Skeletal muscle satellite cell (primary cell): Measurements from ENCODE around the gene ABHD12.

Experiments
- H3K27me3 ChIP-seq: 2 replicates; pipeline ENCODE4 v1.7.0; 2013; ENCODE audit warnings: low read length; ENCODE audit not compliant: control insufficient read depth, insufficient read depth
- H3K36me3 ChIP-seq: 2 replicates; pipeline ENCODE4 v1.7.0; 2013; ENCODE audit warnings: mild to moderate bottlenecking, control low read depth, low read length; ENCODE audit not compliant: insufficient read depth
- H3K4me1 ChIP-seq: 2 replicates; pipeline ENCODE4 v1.7.0; 2013; ENCODE audit warnings: low read length; ENCODE audit not compliant: control insufficient read depth, insufficient read depth
- H3K4me2 ChIP-seq: 2 replicates; pipeline ENCODE4 v1.7.0; 2013; ENCODE audit warnings: mild to moderate bottlenecking, low read length
- H3K4me3 ChIP-seq: 2 replicates; pipeline ENCODE4 v1.7.0; 2013; ENCODE audit warnings: low read length
- H3K9ac ChIP-seq: 2 replicates; pipeline ENCODE4 v1.7.0; 2013; ENCODE audit warnings: mild to moderate bottlenecking, low read depth, low read length, moderate library complexity
- H3K9me3 ChIP-seq: replicated peaks from 2 replicates; pipeline ENCODE4 v1.7.0; 2013; ENCODE audit warnings: mild to moderate bottlenecking, control low read depth, low read length

ABHD12 gene

DNA sequence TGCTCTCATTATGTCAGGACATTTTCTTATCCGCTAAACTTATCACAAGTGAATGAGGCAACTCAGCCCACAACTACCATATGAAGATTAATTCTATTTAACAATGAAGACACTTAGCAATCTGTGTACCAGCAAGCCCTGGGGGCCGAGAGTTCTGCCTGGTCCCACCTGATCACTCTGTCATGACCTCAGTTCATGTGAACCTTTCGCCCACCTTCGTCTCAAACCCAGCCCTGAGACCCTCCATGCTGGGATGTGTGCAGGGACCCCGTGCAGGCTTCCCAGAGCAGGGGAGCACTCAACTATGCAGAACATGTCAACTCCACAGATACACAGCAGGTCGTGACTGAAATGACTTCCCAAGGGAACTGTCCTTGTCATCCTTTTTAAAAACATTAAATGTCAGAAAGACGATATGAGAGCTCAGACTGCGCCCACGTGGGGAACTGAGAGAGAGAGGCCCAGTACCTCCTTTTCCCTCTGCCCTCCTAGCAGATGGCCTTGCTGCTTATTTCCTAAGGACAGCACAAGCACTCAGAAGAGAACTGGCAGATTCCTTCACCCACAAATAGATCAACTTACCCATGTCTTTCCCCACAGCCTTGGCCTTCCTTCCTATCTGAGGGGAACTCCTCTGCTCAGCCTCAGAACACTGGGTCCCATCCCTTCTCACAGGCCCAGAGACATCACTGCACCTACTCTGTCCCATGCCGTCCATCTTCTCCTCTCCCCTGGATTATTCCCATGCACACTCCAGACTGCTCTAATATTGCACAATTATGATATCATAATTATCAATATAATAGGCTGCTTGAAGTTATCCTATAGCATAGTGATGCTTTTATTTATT lies 11.5 kb downstream of the ABHD12 start:
- Histone ChIP-seq H3K4me3 (no peak overlapping the region), H3K9ac (no peak overlapping the region), H3K27me3 (no peaks in the 10 kb centered on the region), H3K4me1 (no peaks in the 10 kb centered on the region), H3K4me2 (no peak overlapping the region), H3K9me3 (no peaks in the 10 kb centered on the region), H3K36me3 (no peaks in the 10 kb centered on the region)

DNA sequence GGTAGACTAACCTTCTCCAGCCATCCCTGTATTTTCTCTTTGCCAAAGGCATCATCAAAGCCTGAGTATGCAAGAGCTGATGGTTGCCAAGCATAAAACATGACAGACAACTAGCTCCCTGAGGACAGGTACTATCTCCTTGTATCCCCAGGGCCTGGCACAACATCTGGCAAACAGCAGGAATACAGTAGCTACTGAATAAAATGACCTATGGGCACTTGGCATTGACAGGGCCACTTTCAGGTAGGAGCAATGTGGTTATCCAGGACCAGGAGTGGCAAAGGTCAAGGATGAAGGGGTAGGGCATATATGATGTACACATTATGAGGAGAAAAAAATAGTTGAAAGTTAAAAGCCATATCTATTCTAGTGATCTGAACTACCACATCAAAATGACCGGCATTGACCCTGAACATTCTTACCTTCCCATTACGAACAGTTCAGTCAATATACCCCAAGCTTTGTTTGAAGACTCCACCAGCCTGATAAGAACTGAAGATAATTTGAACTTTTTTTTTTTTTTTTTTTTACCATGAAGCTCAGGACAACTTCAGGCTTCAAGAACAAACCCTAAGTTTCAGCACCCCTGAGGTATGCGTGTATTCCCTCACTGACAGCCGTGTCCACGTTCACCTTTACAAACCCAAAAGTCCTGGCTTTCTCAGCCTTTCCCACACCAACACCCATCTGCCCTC lies 12.3 kb downstream of the ABHD12 start:
- Histone ChIP-seq H3K27me3 (no peaks in the 10 kb centered on the region), H3K4me1 (no peaks in the 10 kb centered on the region), H3K9me3 (no peaks in the 10 kb centered on the region), H3K4me3 (no peak overlapping the region), H3K4me2 (no peak overlapping the region), H3K9ac (no peak overlapping the region), H3K36me3 (no peaks in the 10 kb centered on the region)

DNA sequence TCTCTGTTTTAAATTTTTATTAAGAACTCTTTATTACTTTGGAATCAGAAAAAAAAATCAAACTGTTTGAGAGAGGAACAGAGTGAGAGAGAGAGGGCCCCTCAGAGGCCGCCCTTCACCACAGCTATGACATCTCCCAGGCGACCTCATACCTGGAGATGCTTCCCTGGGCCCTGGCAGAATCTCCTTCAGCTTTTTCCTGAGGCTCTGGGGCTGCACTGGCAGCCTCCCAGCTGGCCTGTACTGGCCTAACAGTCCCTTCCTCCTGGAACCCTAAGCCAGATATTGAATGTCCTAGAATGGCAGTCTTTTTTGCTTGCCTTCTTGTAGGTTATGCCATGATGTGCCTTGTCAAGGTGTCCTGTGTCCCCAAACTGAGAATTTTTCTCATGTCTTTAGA lies 13.7 kb downstream of the ABHD12 start:
- Histone ChIP-seq H3K4me3 (no peak overlapping the region), H3K4me1 (peaks cover 5% of the 10 kb centered on the region), H3K27me3 (no peaks in the 10 kb centered on the region), H3K9me3 (peaks cover 5% of the 10 kb centered on the region), H3K9ac (no peak overlapping the region), H3K4me2 (no peak overlapping the region), H3K36me3 (no peaks in the 10 kb centered on the region)

DNA sequence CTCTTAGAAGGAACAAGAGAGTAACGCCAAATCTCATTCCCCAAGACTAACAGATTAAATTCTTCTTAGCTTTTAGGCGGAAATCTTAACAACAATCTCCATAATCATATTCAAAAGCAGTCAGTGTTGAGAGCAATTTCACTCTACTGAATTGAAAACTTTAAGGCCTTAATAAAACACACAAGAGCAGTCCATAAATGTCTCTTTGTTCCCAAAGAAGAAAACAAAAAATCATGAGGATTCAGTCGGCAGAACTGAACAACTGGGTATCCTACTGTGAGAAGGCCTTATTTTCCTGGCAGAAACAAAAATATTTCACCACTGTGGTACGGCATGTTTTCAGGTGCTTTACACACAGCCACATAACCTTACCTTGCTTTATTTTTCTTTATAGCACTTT lies 14.4 kb downstream of the ABHD12 start:
- Histone ChIP-seq H3K27me3 (no peaks in the 10 kb centered on the region), H3K9me3 (peaks cover 10% of the 10 kb centered on the region), H3K9ac (no peak overlapping the region), H3K4me3 (no peak overlapping the region), H3K4me1 (peaks cover 5% of the 10 kb centered on the region), H3K4me2 (no peak overlapping the region), H3K36me3 (no peaks in the 10 kb centered on the region)

DNA sequence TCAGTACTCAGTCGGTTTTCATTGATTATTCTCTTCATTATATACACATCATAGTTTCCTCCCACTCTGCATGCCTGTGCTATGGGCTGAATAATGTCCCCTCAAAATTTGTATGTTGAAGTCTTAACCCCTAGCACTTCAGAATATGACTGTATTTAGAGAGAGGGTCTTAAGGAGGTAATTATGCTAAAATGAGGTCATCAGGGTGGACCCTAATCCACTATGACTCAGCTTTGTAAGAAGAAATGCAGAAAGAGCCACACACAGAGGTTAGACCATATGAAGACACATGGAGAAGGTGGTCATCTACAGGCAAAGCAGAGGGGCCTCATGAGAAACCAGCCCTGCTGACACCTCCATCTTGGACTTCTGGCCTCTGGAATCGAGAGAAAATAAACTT lies 15.8 kb downstream of the ABHD12 start:
- Histone ChIP-seq H3K27me3 (no peaks in the 10 kb centered on the region), H3K4me3 (no peak overlapping the region), H3K9me3 (peaks cover 10% of the 10 kb centered on the region), H3K4me1 (peaks cover 5% of the 10 kb centered on the region), H3K36me3 (peaks cover 2% of the 10 kb centered on the region), H3K9ac (no peak overlapping the region), H3K4me2 (no peak overlapping the region)

DNA sequence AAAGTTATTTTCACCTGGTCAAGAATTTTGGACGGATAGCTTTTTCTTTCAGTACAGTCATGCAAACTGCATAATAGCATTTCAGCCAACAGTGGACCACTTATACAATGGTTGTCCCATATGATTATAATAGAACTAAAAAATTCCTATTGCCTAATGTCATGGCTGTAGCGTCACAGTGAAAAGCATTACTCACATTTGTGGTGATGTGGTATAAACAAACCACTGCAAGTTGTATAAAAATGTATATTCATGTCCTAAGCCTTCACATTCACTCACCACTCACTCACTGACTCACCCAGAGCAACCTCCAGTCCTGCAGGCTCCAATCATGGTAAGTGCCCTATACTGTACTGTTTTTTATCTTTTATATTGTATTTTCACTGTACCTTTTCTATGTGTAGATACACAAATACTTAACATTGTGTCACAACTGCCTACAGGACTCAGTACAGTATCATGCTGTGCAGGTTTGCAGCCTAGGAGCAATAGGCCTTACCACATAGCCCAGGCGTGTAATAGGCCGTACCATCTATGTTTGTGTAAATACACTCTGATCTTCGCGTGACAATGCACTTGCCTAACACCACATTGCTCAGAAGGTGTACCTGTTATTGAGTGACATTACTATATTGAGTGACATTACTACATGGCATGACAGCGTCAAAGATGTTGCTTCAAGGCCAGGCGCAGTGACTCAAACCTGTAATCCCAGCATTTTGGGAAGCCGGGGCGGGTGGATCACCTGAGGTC lies 17.9 kb downstream of the ABHD12 start:
- H3K9ac ChIP-seq, result no peak overlapping the region
- no peaks in the 10 kb centered on the region for H3K27me3 ChIP-seq
- H3K4me3 ChIP-seq, result peak overlapping the region; percentile 12
- H3K4me1 ChIP-seq, result peaks cover 5% of the 10 kb centered on the region
- H3K9me3 ChIP-seq, result peaks cover 10% of the 10 kb centered on the region
- peak overlapping the region; percentile 14 for H3K4me2 ChIP-seq
- H3K36me3 ChIP-seq, result peaks cover 2% of the 10 kb centered on the region

DNA sequence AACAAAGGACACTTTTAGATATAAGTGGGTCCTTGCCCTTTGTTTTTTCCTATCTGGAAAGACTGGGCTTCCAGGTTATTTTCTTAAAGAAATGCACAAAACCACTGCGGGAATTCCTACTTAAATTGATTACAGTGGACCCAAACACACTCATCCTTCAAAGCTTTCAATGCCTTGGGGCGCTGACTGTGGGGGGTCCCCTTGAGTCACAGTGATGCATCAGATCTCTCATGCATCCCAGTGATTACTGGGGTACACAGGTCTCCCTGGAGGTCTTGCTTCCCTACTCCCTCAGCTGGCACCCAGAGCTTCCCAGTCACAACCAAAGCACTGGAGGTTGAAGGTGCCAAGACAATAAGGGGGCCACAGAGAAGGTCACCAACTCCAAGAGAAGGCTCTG lies 20.7 kb downstream of the ABHD12 start:
- Histone ChIP-seq H3K4me1 (peaks cover 5% of the 10 kb centered on the region), H3K9me3 (peaks cover 10% of the 10 kb centered on the region), H3K9ac (no peak overlapping the region), H3K36me3 (peaks cover 2% of the 10 kb centered on the region), H3K27me3 (no peaks in the 10 kb centered on the region), H3K4me3 (no peak overlapping the region), H3K4me2 (no peak overlapping the region)

DNA sequence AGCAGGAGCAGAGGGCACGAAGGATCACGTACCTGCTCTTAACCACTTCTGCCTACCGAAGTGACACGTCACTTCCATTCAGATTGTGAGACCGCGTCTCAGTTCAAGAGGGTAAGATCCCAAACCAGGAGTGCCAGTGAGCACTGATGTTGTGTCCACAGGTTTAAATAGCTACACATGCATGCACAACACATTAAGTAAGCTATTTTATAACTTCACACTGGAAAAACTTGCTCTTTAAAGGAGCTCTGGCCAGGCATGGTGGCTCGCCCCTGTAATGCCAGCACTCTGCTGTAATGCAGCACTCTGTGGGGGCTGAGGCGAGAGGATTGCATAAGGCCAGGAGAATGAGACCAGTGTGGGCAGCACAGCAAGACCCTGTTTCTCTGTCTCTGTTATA lies 21.1 kb downstream of the ABHD12 start:
- peaks cover 2% of the 10 kb centered on the region for H3K36me3 ChIP-seq
- H3K4me2 ChIP-seq, result no peak overlapping the region
- peaks cover 10% of the 10 kb centered on the region for H3K9me3 ChIP-seq
- no peaks in the 10 kb centered on the region for H3K27me3 ChIP-seq
- no peak overlapping the region for H3K9ac ChIP-seq
- H3K4me1 ChIP-seq, result peaks cover 5% of the 10 kb centered on the region
- no peak overlapping the region for H3K4me3 ChIP-seq

DNA sequence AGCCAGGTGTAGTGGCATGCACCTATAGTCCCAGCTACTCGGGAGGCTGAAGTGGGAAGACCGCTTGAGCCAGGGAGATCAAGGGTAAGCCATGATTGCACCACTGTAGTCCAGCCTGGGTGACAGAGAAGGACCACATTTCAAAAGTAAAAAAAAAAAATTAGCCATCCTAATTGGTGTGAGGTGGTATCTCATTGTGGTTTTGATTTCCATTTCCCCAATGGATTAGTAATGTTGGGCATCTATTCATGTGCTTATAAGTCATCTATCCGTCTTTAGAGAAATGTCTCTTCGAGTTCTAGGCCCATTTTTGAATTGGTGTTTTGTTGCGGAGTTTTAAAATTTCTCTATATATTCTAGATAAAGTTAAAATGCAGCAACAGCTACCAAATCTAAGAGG lies 21.7 kb downstream of the ABHD12 start:
- Histone ChIP-seq H3K9ac (no peak overlapping the region), H3K4me3 (no peak overlapping the region), H3K4me1 (peaks cover 5% of the 10 kb centered on the region), H3K27me3 (no peaks in the 10 kb centered on the region), H3K36me3 (peaks cover 2% of the 10 kb centered on the region), H3K9me3 (peaks cover 10% of the 10 kb centered on the region), H3K4me2 (no peak overlapping the region)

DNA sequence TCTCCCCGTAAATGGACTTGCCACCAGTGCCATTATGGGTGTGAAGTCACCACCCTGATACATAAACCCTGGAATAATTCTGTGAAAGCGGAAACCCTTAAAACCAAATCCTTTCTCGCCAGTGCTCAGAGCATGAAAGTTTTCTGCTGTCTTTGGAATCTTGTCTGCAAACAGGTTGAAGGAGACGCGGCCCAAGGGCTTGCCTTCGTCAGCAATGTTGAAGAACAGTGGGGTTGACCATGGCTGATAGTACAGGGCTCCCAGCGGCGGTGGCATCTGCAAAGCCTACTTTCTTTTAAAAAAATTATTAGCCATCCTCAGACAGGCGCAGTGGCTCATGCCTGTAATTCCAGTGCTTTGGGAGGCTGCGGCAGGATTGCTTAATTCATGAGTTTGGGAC lies 22.1 kb downstream of the ABHD12 start:
- no peak overlapping the region for H3K4me3 ChIP-seq
- H3K4me1 ChIP-seq, result peaks cover 5% of the 10 kb centered on the region
- H3K36me3 ChIP-seq, result peaks cover 2% of the 10 kb centered on the region
- no peak overlapping the region for H3K9ac ChIP-seq
- H3K4me2 ChIP-seq, result no peak overlapping the region
- H3K9me3 ChIP-seq, result peaks cover 10% of the 10 kb centered on the region
- H3K27me3 ChIP-seq, result no peaks in the 10 kb centered on the region

DNA sequence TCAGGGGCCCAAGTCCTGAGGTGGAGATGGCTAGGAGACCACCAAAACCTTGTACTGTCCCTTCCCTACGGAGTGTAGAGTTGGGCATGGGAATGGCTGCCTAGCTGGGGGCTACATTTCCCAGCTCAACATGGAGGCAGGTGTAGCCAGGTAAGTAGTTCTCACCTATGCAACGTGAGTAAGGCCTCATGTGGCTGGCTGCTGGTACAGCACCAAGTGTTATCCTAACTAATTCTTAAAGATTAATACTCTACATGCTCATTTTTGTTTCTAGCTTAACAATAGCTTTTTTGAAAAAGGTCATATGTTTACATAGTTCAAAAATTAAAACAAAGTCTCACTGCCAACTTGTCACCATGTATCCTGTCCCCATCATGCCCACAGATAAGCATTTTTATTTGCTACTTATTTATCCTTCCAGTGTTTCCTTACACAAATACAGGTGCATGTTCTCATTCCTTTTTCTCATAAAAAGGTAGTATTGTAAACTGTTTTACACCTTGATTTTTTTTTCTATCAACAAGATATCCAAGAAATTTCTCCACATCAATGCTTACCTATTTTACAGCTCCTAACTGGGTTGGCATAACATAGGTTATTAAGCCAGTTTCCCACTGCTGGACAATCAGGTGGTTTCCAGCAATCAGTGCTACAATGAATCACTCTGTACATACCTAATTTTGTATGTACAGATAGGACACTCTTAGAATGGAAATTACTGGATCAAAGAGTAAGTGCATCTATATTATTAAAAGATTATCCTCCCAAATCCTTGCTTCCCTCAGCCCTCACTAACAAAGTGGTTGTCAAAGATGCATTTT lies 25.5 kb downstream of the ABHD12 start:
- H3K9me3 ChIP-seq, result no peaks in the 10 kb centered on the region
- no peaks in the 10 kb centered on the region for H3K27me3 ChIP-seq
- no peak overlapping the region for H3K4me2 ChIP-seq
- H3K4me1 ChIP-seq, result peaks cover 9% of the 10 kb centered on the region
- no peaks in the 10 kb centered on the region for H3K36me3 ChIP-seq
- no peak overlapping the region for H3K4me3 ChIP-seq
- no peak overlapping the region for H3K9ac ChIP-seq
